Loucy (cell line): Measurements from ENCODE around the gene STX8.

Experiments used
- CTCF ChIP-seq: fragments of 200-600 bp; sonication (generic); conservative IDR thresholded peaks from 2 replicates; pipeline ENCODE4 v1.5.1; 2014; ENCODE audit warnings: mild to moderate bottlenecking, antibody characterized with exemption, low read length
- EZH2phosphoT487 ChIP-seq: fragments of 200-600 bp; IDR thresholded peaks from 2 replicates; pipeline ENCODE4 v1.6.1; 2018; ENCODE audit warnings: antibody characterized with exemption, mild to moderate bottlenecking, moderate library complexity, borderline replicate concordance

GRCh38 chr17:9249245-9249953, 326.2 kb downstream of the STX8 start:
- TF ChIP-seq CTCF: no peak
- no peak for TF ChIP-seq EZH2phosphoT487
